Testis (tissue), 2 donors: ENCODE results near the gene PRF1.

ENCODE experiments used
- CTCF ChIP-seq, 3 experiments: fragments of 450-650 bp in 2 of 3; fragments of 200-600 bp in 1 of 3; sonication (generic) in 1 of 3; IDR thresholded peaks; one replicate each; pipeline ENCODE4 v1.5.1; 2016 to 2019; ENCODE audit warnings: antibody characterized with exemption in 3 of 3, mild to moderate bottlenecking in 2 of 3, moderate library complexity in 1 of 3
- POLR2A ChIP-seq: fragments of 450-650 bp; IDR thresholded peaks from one replicate; pipeline ENCODE4 v1.6.1; 2017; ENCODE audit warnings: antibody characterized with exemption, mild to moderate bottlenecking, moderate library complexity

DNA sequence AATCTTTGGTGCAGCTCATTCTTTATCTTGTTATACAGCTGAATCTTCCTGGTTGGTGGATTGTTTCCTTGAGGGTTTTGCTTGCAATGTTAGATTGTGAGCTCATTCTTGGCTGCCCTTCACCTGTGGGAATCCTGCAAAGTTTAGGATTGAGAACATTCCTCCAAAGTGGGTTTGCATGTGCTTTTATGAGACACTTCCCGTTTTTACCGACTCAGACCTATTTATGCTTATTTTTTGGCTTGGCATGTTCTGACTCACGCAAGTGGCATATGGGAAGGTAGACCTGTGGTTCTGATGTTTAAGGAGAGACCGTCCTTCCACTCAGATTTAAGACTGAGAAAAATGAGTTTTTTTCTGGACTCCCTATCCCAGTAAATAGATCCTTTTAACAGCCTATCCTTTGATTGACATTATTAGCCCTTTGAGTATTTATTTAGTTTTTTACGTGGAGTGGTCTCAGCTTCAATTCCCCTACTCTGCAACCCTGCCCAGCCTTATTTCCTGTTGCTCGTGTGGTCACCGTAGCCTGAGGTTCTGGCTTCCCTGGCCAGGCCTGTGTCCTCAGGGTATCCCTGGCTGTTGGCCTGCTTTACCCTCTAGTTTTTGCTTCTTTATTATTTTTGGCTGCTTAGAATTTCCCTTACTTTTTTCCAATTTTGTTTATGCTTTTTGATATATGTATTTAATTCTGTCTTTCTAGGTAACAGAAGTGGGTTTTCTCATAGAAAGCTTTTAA is 13.4 kb upstream of the PRF1 start:
- TF ChIP-seq POLR2A (no peak), CTCF (IDR thresholded peaks at IDR 0.05) (no peak)
